ENCODE results near the gene PIK3R2. TPM values are rescaled to one million over a fixed set of nuclear protein-coding genes. Genes with fewer than 3 reads are reported as not detected.

The PIK3R2 gene
- total RNA-seq, 2 experiments from 2014 or later, result 7.8 to 9.2 TPM

DNA sequence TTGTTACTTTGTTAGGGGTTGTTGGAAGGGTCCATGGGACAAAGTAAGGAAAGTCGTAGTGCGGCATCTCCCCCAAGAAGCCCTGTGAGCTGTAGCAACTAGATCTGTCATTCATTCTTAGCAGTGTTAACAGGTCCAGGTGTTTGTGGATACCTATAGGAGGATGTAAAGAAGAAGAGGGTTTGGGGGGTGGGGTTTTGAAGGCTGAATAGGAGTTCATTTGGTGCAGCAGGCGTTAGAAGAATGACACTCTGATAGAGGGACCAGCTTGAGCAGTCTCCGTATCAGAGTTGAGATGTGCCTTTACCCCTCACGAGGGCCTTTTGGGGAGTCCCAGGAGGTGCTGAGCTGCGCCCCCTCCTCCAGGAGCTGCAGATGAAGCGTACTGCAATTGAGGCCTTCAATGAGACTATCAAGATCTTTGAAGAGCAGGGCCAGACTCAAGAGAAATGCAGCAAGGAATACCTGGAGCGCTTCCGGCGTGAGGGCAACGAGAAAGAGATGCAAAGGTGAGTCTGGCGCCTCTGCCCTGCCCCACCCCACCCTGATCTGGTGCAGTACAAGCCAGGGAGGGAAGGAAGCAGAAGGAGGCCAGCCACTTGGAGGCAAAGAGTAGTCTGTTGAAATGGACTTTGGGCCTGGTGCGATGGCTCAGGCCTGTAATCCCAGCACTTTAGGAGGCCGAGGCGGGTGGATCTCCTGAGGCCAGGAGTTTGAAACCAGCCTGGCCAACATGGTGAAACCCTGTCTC is 13.0 kb downstream of the PIK3R2 start:
- CTCF ChIA-PET, result interaction anchor here (0.9 to 3.7 kb wide), 5 partner anchors 8 to 159 kb away, joined by 3 to 35 read pairs (median 5); partner anchors contain the start of gene PIK3R2
- no peak for DNase-seq
- H3K4me1 Mint-ChIP-seq (ENCODE audit: low read depth), result peaks cover 7% of the 10 kb centered on the region
- no peak overlapping the region for H3K27ac Mint-ChIP-seq
- no peaks in the 10 kb centered on the region for H3K27me3 Mint-ChIP-seq (ENCODE audit: low read depth)
- H3K9me3 Mint-ChIP-seq (ENCODE audit: insufficient read depth), result no peaks in the 10 kb centered on the region
- POLR2A ChIA-PET, result no interaction called here
- no peak overlapping the region for H3K4me3 Mint-ChIP-seq
- no peak for ATAC-seq
- peaks cover 3% of the 10 kb centered on the region for H3K36me3 Mint-ChIP-seq (ENCODE audit: low read depth)

DNA sequence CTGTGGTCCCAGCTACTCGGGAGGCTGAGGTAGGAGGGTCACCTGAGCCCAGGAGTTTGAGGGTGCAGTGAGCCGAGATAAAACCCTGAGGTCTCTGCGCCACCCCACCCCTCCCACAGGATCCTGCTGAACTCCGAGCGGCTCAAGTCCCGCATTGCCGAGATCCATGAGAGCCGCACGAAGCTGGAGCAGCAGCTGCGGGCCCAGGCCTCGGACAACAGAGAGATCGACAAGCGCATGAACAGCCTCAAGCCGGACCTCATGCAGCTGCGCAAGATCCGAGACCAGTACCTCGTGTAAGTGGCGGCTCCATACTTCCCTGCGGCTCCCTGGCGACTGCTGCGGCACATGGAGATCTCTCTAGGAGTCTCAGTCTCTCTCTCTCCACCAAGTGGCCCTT is 14.0 kb downstream of the PIK3R2 start:
- DNase-seq (no peak), ATAC-seq (no peak)
- Mint-ChIP-seq H3K4me3 (no peak overlapping the region), H3K27ac (no peak overlapping the region), H3K9me3 (ENCODE audit: insufficient read depth) (no peaks in the 10 kb centered on the region), H3K36me3 (ENCODE audit: low read depth) (peaks cover 3% of the 10 kb centered on the region), H3K27me3 (ENCODE audit: low read depth) (no peaks in the 10 kb centered on the region), H3K4me1 (ENCODE audit: low read depth) (peaks cover 4% of the 10 kb centered on the region)
- CTCF ChIA-PET, result interaction anchor here (1.5 to 3.7 kb wide), 3 partner anchors 15 to 160 kb away, joined by 5 to 35 read pairs (median 15); partner anchors contain the start of gene PIK3R2
- POLR2A ChIA-PET, result no interaction called here

DNA sequence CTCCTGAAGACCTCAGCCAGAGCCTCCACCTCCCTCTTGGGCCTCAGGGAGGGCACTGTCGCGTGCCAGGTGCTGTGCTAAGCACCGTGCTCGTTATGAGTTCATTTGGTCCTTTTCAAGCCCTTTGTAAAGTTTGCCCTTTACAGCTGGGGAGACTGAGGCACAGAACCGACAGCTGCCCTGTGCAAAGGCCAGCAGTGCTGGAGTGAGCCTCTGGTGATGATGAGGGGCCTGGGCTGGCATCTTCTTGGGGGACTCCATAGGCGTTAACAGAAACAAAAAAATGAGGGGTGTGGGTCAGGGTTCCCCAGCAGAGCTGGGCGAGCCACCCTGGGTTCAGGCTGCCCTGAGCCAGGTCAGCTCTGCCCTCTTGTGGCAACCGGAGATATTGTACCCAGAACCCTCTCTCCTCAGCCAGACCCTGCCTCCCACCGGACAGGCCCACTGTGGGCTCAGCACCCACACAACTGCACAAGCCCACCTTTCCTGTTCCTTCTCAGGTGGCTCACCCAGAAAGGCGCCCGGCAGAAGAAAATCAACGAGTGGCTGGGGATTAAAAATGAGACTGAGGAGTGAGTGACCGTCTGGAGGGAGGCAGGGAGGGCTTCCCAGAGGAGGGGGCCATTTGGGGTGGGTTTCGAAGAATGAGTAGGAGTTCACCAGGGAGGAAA is 15.1 kb downstream of the PIK3R2 start:
- Mint-ChIP-seq H3K4me1 (ENCODE audit: low read depth) (peaks cover 9% of the 10 kb centered on the region), H3K27me3 (ENCODE audit: low read depth) (no peaks in the 10 kb centered on the region), H3K27ac (no peak overlapping the region), H3K36me3 (ENCODE audit: low read depth) (peaks cover 3% of the 10 kb centered on the region), H3K9me3 (ENCODE audit: insufficient read depth) (no peaks in the 10 kb centered on the region), H3K4me3 (no peak overlapping the region)
- DNase-seq, result peak; percentile 75
- ChIA-PET POLR2A (no interaction called here), CTCF (interaction anchor here (0.6 to 3.7 kb wide), 16 partner anchors 10 to 222 kb away, joined by 3 to 35 read pairs (median 4); partner anchors contain the start of gene PIK3R2)
- ATAC-seq, result peak; percentile 98

DNA sequence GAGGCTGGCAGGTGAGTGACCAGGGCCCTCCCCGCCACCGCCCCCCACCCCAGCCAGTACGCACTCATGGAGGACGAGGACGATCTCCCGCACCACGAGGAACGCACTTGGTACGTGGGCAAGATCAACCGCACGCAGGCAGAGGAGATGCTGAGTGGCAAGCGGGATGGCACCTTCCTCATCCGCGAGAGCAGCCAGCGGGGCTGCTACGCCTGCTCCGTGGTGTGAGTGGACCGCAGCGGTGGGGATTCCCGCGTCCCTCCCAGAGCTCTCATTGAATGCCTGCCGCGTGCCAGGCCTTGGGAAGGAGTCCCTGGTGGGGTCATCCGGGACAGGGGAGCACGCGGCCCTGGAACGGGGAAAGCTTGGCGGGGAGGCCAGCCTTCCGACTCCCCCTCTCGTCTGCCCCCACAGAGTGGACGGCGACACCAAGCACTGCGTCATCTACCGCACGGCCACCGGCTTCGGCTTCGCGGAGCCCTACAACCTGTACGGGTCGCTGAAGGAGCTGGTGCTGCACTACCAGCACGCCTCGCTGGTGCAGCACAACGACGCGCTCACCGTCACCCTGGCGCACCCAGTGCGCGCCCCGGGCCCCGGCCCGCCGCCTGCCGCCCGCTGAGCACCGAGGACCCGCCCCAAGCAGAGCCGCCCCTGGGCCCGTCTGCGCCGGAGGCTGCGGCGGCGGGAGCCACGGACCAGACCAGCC is 15.9 kb downstream of the PIK3R2 start:
- Mint-ChIP-seq H3K4me3 (no peak overlapping the region), H3K27me3 (ENCODE audit: low read depth) (no peaks in the 10 kb centered on the region)
- POLR2A ChIA-PET, result no interaction called here

DNA sequence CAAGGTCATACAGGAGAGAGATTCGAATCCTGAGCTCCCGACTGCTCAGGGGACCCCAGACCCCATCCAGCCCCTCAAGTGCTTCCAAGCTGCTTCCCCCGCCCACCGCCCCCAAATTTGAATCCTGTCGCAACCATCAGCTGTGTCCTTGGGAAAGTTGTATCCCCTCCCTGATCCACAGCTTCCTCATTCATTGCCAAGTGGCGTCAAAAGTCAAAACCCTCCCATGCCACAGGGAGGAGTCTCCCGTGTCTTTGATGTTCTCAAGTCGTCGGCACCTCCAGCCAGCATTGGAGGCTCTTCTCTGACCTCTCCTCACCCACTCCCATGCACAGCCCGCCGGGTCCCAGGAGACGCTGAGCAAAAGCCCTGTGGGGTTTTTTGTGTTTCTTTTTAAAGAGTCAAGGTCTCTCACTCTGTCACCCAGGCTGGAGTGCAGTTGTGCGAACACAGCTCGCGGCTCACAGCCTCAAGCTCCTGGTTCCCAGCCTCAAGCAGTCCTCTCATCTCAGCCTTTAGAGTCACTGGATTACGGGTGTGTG is 17.8 kb downstream of the PIK3R2 start:
- H3K9me3 Mint-ChIP-seq (ENCODE audit: insufficient read depth), result no peaks in the 10 kb centered on the region
- ChIA-PET POLR2A (no interaction called here), CTCF (interaction anchor here (1.0 to 1.1 kb wide), 2 partner anchors 10 to 59 kb away, joined by 4 read pairs; no protein-coding TSS in a partner anchor)
- no peak overlapping the region for H3K4me3 Mint-ChIP-seq
- no peak for ATAC-seq
- no peak for DNase-seq
- H3K27ac Mint-ChIP-seq, result no peak overlapping the region
- H3K4me1 Mint-ChIP-seq (ENCODE audit: low read depth), result peaks cover 28% of the 10 kb centered on the region
- no peaks in the 10 kb centered on the region for H3K27me3 Mint-ChIP-seq (ENCODE audit: low read depth)
- peaks cover 15% of the 10 kb centered on the region for H3K36me3 Mint-ChIP-seq (ENCODE audit: low read depth)

More for the DNA sequence above, 15.9 kb downstream of the PIK3R2 start:
- CTCF ChIA-PET, result interaction anchor here (0.9 to 3.7 kb wide), 10 partner anchors 15 to 162 kb away, joined by 3 to 35 read pairs (median 4); partner anchors contain the start of gene PIK3R2
- no peak for ATAC-seq
- no peak for DNase-seq
- no peak overlapping the region for H3K27ac Mint-ChIP-seq
- no peaks in the 10 kb centered on the region for H3K9me3 Mint-ChIP-seq (ENCODE audit: insufficient read depth)
- H3K4me1 Mint-ChIP-seq (ENCODE audit: low read depth), result peaks cover 15% of the 10 kb centered on the region
- H3K36me3 Mint-ChIP-seq (ENCODE audit: low read depth), result peaks cover 3% of the 10 kb centered on the region

DNA sequence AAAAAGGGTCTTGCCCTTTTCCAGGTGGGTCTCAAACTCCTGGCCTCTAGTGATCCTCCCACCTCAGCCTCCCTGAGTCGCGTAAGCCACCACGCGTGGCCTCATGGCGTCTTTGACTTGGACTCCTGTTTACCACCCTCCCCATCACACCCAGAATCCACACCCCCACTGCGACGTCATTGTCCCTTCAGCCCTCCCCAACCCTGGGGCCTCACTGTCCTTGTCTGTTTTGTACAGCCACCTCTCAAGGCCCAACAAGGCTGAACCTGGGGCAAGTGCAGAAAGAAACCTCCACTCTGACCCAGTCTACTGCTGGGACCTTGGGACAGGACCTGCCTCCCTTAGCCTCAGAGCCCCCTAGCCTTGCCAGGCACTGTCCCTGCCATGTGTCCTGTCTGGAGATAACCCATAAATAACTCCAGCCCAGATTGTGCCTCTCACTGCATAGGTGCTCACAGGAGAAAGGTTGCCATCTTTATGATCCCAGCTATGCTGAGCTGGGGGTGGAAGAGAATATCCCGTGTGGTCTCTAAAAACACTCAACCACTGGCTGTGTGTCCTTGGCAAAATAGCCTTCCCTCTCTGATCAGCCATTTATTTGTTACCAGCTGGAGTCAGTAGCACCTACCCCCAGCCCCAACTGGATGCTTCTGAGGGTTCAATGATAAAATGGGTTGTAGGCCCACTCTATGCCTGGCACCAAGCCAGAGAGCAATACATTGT is 18.8 kb downstream of the PIK3R2 start:
- Mint-ChIP-seq H3K27me3 (ENCODE audit: low read depth) (no peaks in the 10 kb centered on the region), H3K9me3 (ENCODE audit: insufficient read depth) (no peaks in the 10 kb centered on the region), H3K4me3 (no peak overlapping the region), H3K27ac (peak overlapping the region; percentile 66), H3K4me1 (ENCODE audit: low read depth) (peaks cover 33% of the 10 kb centered on the region), H3K36me3 (ENCODE audit: low read depth) (peaks cover 22% of the 10 kb centered on the region)
- CTCF ChIA-PET, result no interaction called here
- DNase-seq (no peak), ATAC-seq (no peak)
- POLR2A ChIA-PET, result interaction anchor here (1.0 kb wide), 1 partner anchor 108 kb away, joined by 3 read pairs; no protein-coding TSS in a partner anchor

DNA sequence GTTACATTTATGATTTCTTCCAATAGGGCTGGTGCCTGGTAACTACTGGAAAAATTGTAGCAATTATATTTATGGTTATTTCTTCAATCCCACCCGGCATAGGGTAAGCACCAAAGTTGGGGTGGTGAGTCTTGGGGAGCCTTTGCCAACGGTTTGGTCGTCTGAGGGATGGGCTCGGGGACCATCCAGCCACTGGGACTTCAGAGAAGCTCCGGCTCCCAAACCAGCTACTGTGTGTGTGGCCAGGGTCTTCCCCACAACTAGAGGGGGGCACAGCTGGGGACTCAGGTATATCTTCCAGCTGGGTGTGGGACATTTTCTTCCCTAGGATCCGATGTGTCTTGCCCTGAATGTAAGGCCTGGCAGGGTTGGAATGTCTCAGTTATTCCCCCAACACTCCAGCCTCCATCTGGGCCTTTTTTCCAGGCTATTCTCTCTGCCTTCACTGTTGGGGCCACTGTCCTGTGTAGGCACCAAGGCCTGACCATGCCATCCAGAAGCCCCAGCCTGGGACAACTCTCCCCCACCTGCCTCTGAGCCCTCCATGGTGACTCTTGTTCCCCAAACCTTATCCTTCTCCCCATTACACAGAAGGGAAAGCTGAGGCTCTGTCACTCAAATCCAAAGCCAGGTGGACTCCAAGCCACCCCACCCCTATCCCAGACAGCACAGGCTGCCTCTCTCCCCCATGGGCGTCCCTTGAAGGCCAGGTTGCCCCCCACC is 19.5 kb downstream of the PIK3R2 start:
- POLR2A ChIA-PET, result interaction anchor here (1.0 kb wide), 1 partner anchor 107 kb away, joined by 3 read pairs; no protein-coding TSS in a partner anchor
- no peaks in the 10 kb centered on the region for H3K9me3 Mint-ChIP-seq (ENCODE audit: insufficient read depth)
- H3K27ac Mint-ChIP-seq, result peak overlapping the region; percentile 46
- CTCF ChIA-PET, result no interaction called here
- no peaks in the 10 kb centered on the region for H3K27me3 Mint-ChIP-seq (ENCODE audit: low read depth)
- DNase-seq (no peak), ATAC-seq (no peak)
- H3K4me1 Mint-ChIP-seq (ENCODE audit: low read depth), result peaks cover 33% of the 10 kb centered on the region
- H3K4me3 Mint-ChIP-seq, result peak overlapping the region; percentile 45
- peaks cover 26% of the 10 kb centered on the region for H3K36me3 Mint-ChIP-seq (ENCODE audit: low read depth)

DNA sequence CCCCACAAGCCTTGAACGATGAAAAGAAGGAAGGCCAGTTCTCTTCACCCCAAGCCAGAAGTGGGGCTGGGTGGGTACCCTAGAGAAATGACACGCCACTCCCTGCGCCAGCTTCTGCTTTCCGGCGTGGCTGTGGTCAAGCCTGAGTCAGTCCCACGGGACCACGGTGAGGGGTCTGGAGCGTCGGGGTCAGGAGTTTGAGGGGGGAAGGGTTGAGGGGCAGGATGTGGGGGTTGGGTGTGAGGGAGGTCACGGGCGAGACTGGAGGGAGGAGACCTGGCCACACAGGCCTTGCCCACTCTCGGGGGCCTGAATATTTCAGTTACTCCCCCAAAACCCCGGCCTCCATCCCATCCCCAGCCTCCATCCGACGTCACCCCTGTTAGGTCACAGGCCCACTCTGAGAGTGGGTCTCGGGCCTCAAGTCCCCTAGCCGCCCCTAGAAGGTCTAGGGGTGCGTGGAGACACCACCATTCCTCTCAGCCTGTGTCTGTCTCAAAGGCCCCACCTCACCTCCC is 20.1 kb downstream of the PIK3R2 start:
- H3K9me3 Mint-ChIP-seq (ENCODE audit: insufficient read depth), result no peaks in the 10 kb centered on the region
- no peak for ATAC-seq
- peaks cover 31% of the 10 kb centered on the region for H3K4me1 Mint-ChIP-seq (ENCODE audit: low read depth)
- H3K4me3 Mint-ChIP-seq, result peak overlapping the region; percentile 89
- peaks cover 29% of the 10 kb centered on the region for H3K36me3 Mint-ChIP-seq (ENCODE audit: low read depth)
- H3K27ac Mint-ChIP-seq, result peak overlapping the region; percentile 75
- ChIA-PET CTCF (no interaction called here), POLR2A (no interaction called here)
- H3K27me3 Mint-ChIP-seq (ENCODE audit: low read depth), result no peaks in the 10 kb centered on the region
- DNase-seq, result no peak

DNA sequence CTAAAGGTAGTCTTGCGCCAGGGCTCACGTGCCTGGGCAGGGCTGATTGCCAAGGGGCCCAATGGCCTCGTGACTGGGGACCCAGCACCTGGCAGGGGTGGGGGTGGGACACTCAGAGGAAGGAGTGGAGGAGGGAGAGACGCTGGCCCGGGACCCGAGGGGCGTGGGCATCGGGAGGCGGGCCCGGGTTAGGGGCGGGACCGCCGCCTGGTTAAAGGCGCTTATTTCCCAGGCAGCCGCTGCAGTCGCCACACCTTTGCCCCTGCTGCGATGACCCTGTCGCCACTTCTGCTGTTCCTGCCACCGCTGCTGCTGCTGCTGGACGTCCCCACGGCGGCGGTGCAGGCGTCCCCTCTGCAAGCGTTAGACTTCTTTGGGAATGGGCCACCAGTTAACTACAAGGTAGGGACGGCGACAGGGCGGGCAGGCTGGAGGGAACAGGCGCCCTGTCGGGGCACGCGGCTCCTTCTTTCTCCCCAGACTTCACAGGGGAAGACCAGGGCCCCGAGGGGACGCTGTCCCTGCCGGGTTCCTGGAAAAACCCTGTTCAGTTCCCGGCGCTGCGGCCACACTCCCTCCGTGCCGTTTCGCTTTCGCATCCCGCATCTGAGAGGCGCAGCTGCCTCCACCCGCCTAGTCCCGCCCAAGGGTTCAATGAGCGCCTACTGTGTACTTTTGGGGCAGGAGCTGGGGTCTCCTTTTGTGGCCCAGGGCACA is 20.8 kb downstream of the PIK3R2 start, which contains the start of gene IFI30:
Gene IFI30 (plus strand): TSS at position 242 of the 717 bp plus-strand sequence. CDS start 29 bp downstream, at position 271.
- no peaks in the 10 kb centered on the region for H3K27me3 Mint-ChIP-seq (ENCODE audit: low read depth)
- POLR2A ChIA-PET, result interaction anchor here (0.5 to 1.2 kb wide), 3 partner anchors 16 to 266 kb away, joined by 3 to 4 read pairs (median 3); no protein-coding TSS in a partner anchor

DNA sequence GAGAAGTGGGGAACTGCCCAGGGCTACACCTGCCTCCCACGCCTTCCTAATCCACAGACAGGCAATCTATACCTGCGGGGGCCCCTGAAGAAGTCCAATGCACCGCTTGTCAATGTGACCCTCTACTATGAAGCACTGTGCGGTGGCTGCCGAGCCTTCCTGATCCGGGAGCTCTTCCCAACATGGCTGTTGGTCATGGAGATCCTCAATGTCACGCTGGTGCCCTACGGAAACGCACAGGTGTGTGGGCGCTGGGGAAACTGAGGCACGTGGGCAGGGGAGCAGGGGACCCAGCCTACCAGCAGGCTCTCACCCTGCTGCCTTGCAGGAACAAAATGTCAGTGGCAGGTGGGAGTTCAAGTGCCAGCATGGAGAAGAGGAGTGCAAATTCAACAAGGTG is 22.0 kb downstream of the PIK3R2 start:
- Mint-ChIP-seq H3K4me3 (peak overlapping the region; percentile 89), H3K4me1 (ENCODE audit: low read depth) (peaks cover 29% of the 10 kb centered on the region), H3K27me3 (ENCODE audit: low read depth) (no peaks in the 10 kb centered on the region), H3K27ac (no peak overlapping the region), H3K9me3 (ENCODE audit: insufficient read depth) (no peaks in the 10 kb centered on the region), H3K36me3 (ENCODE audit: low read depth) (peaks cover 31% of the 10 kb centered on the region)
- POLR2A ChIA-PET, result no interaction called here
- CTCF ChIA-PET, result interaction anchor here (0.6 to 1.5 kb wide), 3 partner anchors 13 to 154 kb away, joined by 3 read pairs; no protein-coding TSS in a partner anchor
- ATAC-seq (no peak), DNase-seq (no peak)

More for the DNA sequence above, 20.8 kb downstream of the PIK3R2 start, which contains the start of gene IFI30:
- Mint-ChIP-seq H3K4me3 (peak within 1 kb of the TSS; percentile 89), H3K27ac (peak within 1 kb of the TSS; percentile 86), H3K4me1 (ENCODE audit: low read depth) (peaks cover 29% of the 10 kb centered on the region), H3K36me3 (ENCODE audit: low read depth) (peaks cover 28% of the 10 kb centered on the region), H3K9me3 (ENCODE audit: insufficient read depth) (no peaks in the 10 kb centered on the region)
- peak; percentile 72 for DNase-seq
- ATAC-seq, result peak; percentile 83
- CTCF ChIA-PET, result interaction anchor here (0.7 to 1.3 kb wide), 6 partner anchors 8 to 61 kb away, joined by 3 to 10 read pairs (median 3); partner anchors contain the start of genes MPV17L2 and PIK3R2
